ENCODE measurements around the gene CHST8. TPM values are rescaled to one million over a fixed set of nuclear protein-coding genes. Genes with fewer than 3 reads are reported as not detected.

The CHST8 gene
- total and polyA plus RNA-seq, 5 donors from 2014 or later: 0.27 TPM; not detected in 4

DNA sequence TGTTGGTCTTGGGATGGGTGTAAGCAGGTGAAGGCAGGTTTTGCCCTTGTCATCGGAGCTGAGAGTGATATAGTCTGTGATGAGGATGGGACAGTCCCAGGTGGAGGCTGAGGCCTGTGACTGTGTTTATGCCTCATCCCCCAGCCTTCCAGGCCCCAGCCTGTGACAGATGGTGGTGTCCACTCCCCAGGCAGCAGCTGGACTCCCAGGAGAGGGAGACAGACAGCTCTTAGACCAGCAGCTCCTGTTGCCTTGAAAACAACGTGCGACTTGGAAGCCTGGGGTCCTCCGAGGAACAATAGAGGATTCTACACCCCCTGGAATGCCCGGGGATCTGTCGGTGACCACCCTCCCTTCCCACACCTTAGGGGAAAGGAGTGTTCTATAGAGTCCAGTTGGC is 63.8 kb downstream of the CHST8 start:
- H3K27me3 Mint-ChIP-seq: peaks cover 4% of the 10 kb centered on the region
- Histone ChIP-seq H3K9me3 (ENCODE audit: control insufficient read depth in 2 of 2, low read length in 2 of 2) (no peaks in the 10 kb centered on the region), H3K36me3 (ENCODE audit: control insufficient read depth, insufficient read depth, low read length) (no peaks in the 10 kb centered on the region), H3K27me3 (ENCODE audit: control insufficient read depth, insufficient read depth, low read length) (no peaks in the 10 kb centered on the region), H3K4me1 (ENCODE audit: control insufficient read depth, insufficient read depth, low read length, poor library complexity, severe bottlenecking) (no peaks in the 10 kb centered on the region), H3K27ac (ENCODE audit: insufficient read depth, low read length, poor library complexity, severe bottlenecking) (no peak overlapping the region), H3K4me3 (ENCODE audit: low read depth, low read length) (no peak overlapping the region)
- H3K4me1 Mint-ChIP-seq: no peaks in the 10 kb centered on the region
- no peaks in the 10 kb centered on the region for H3K9me3 Mint-ChIP-seq
- no peak overlapping the region for H3K4me3 Mint-ChIP-seq
- H3K36me3 Mint-ChIP-seq: no peaks in the 10 kb centered on the region
- H3K27ac Mint-ChIP-seq: no peak overlapping the region
- ATAC-seq (ENCODE audit: low read depth in 2 of 2): no peak
- no peak for DNase-seq

DNA sequence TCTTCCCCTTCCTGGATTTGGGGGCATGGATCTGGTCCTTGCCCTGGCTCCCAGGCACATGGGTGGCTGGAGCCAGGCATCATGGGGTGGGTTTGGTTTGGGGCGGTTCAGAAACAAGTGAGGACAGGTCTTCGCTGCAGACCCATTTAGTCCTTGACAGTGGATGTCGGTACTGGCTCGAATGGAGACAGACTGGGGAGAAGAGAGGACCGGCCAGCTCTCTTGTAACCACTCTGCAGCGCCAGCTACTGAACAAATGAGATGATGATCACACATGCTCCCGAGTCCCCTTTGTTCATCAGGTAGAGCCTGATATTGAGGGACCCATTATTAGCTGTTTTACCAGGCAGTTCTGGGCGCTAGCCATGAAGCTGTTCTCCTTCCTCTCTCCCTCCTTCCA is 64.5 kb downstream of the CHST8 start:
- no peaks in the 10 kb centered on the region for H3K4me1 Mint-ChIP-seq
- Histone ChIP-seq H3K36me3 (ENCODE audit: control insufficient read depth, insufficient read depth, low read length) (no peaks in the 10 kb centered on the region), H3K4me3 (ENCODE audit: low read depth, low read length) (no peak overlapping the region), H3K4me1 (ENCODE audit: control insufficient read depth, insufficient read depth, low read length, poor library complexity, severe bottlenecking) (no peaks in the 10 kb centered on the region), H3K27ac (ENCODE audit: insufficient read depth, low read length, poor library complexity, severe bottlenecking) (no peak overlapping the region), H3K27me3 (ENCODE audit: control insufficient read depth, insufficient read depth, low read length) (no peaks in the 10 kb centered on the region), H3K9me3 (ENCODE audit: control insufficient read depth in 2 of 2, low read length in 2 of 2) (no peaks in the 10 kb centered on the region)
- H3K36me3 Mint-ChIP-seq: no peaks in the 10 kb centered on the region
- no peak for ATAC-seq (ENCODE audit: low read depth in 2 of 2)
- H3K27me3 Mint-ChIP-seq: peaks cover 4% of the 10 kb centered on the region
- H3K4me3 Mint-ChIP-seq: no peak overlapping the region
- no peak for DNase-seq
- no peak overlapping the region for H3K27ac Mint-ChIP-seq
- H3K9me3 Mint-ChIP-seq: no peaks in the 10 kb centered on the region

- Histone ChIP-seq H3K36me3 (ENCODE audit: control insufficient read depth, insufficient read depth, low read length) (no peaks in the 10 kb centered on the region), H3K27ac (ENCODE audit: insufficient read depth, low read length, poor library complexity, severe bottlenecking) (no peak overlapping the region), H3K4me3 (ENCODE audit: low read depth, low read length) (no peak overlapping the region), H3K9me3 (ENCODE audit: control insufficient read depth in 2 of 2, low read length in 2 of 2) (no peaks in the 10 kb centered on the region), H3K27me3 (ENCODE audit: control insufficient read depth, insufficient read depth, low read length) (no peaks in the 10 kb centered on the region), H3K4me1 (ENCODE audit: control insufficient read depth, insufficient read depth, low read length, poor library complexity, severe bottlenecking) (no peaks in the 10 kb centered on the region)
- Mint-ChIP-seq H3K36me3 (no peaks in the 10 kb centered on the region), H3K27me3 (peaks cover 4% of the 10 kb centered on the region), H3K4me3 (no peak overlapping the region), H3K27ac (no peak overlapping the region), H3K4me1 (no peaks in the 10 kb centered on the region), H3K9me3 (no peaks in the 10 kb centered on the region)
- no peak for ATAC-seq (ENCODE audit: low read depth in 2 of 2)
- DNase-seq: no peak
These were observed 65.1 kb downstream of the CHST8 start for GRCh38 chr19:33686687-33687480.

GRCh38 chr19:33687481-33688170 is 65.9 kb downstream of the CHST8 start:
- Histone ChIP-seq H3K4me1 (ENCODE audit: control insufficient read depth, insufficient read depth, low read length, poor library complexity, severe bottlenecking) (no peaks in the 10 kb centered on the region), H3K4me3 (ENCODE audit: low read depth, low read length) (no peak overlapping the region), H3K27ac (ENCODE audit: insufficient read depth, low read length, poor library complexity, severe bottlenecking) (no peak overlapping the region), H3K36me3 (ENCODE audit: control insufficient read depth, insufficient read depth, low read length) (no peaks in the 10 kb centered on the region), H3K9me3 (ENCODE audit: control insufficient read depth in 2 of 2, low read length in 2 of 2) (no peaks in the 10 kb centered on the region), H3K27me3 (ENCODE audit: control insufficient read depth, insufficient read depth, low read length) (no peaks in the 10 kb centered on the region)
- no peak for DNase-seq
- H3K36me3 Mint-ChIP-seq: no peaks in the 10 kb centered on the region
- no peaks in the 10 kb centered on the region for H3K9me3 Mint-ChIP-seq
- no peaks in the 10 kb centered on the region for H3K4me1 Mint-ChIP-seq
- peaks cover 4% of the 10 kb centered on the region for H3K27me3 Mint-ChIP-seq
- no peak overlapping the region for H3K27ac Mint-ChIP-seq
- no peak for ATAC-seq (ENCODE audit: low read depth in 2 of 2)
- H3K4me3 Mint-ChIP-seq: no peak overlapping the region

- DNase-seq (no peak), ATAC-seq (ENCODE audit: low read depth in 2 of 2) (no peak)
- Mint-ChIP-seq H3K4me3 (no peak overlapping the region), H3K4me1 (no peaks in the 10 kb centered on the region), H3K9me3 (no peaks in the 10 kb centered on the region), H3K36me3 (no peaks in the 10 kb centered on the region), H3K27me3 (peaks cover under 1% of the 10 kb centered on the region), H3K27ac (no peak overlapping the region)
- Histone ChIP-seq H3K27me3 (ENCODE audit: control insufficient read depth, insufficient read depth, low read length) (no peaks in the 10 kb centered on the region), H3K9me3 (ENCODE audit: control insufficient read depth in 2 of 2, low read length in 2 of 2) (no peaks in the 10 kb centered on the region), H3K4me1 (ENCODE audit: control insufficient read depth, insufficient read depth, low read length, poor library complexity, severe bottlenecking) (no peaks in the 10 kb centered on the region), H3K36me3 (ENCODE audit: control insufficient read depth, insufficient read depth, low read length) (no peaks in the 10 kb centered on the region), H3K27ac (ENCODE audit: insufficient read depth, low read length, poor library complexity, severe bottlenecking) (no peak overlapping the region), H3K4me3 (ENCODE audit: low read depth, low read length) (no peak overlapping the region)
These were observed 66.6 kb downstream of the CHST8 start for GRCh38 chr19:33688171-33688992.

- no peaks in the 10 kb centered on the region for H3K4me1 ChIP-seq (ENCODE audit: control insufficient read depth, insufficient read depth, low read length, poor library complexity, severe bottlenecking)
- ATAC-seq (ENCODE audit: low read depth in 2 of 2) (no peak), DNase-seq (no peak)
- H3K27me3 Mint-ChIP-seq: no peaks in the 10 kb centered on the region
- H3K27ac Mint-ChIP-seq: no peak overlapping the region
- H3K9me3 Mint-ChIP-seq: no peaks in the 10 kb centered on the region
- H3K4me3 ChIP-seq (ENCODE audit: low read depth, low read length): no peak overlapping the region
- no peak overlapping the region for H3K27ac ChIP-seq (ENCODE audit: insufficient read depth, low read length, poor library complexity, severe bottlenecking)
- no peaks in the 10 kb centered on the region for H3K9me3 ChIP-seq (ENCODE audit: control insufficient read depth in 2 of 2, low read length in 2 of 2)
- H3K36me3 ChIP-seq (ENCODE audit: control insufficient read depth, insufficient read depth, low read length): no peaks in the 10 kb centered on the region
- H3K27me3 ChIP-seq (ENCODE audit: control insufficient read depth, insufficient read depth, low read length): no peaks in the 10 kb centered on the region
- H3K4me1 Mint-ChIP-seq: no peaks in the 10 kb centered on the region
- H3K4me3 Mint-ChIP-seq: no peak overlapping the region
- H3K36me3 Mint-ChIP-seq: no peaks in the 10 kb centered on the region
These were observed 67.5 kb downstream of the CHST8 start for GRCh38 chr19:33689138-33689746.

GRCh38 chr19:33689868-33690267 is 68.1 kb downstream of the CHST8 start:
- no peaks in the 10 kb centered on the region for H3K9me3 ChIP-seq (ENCODE audit: control insufficient read depth in 2 of 2, low read length in 2 of 2)
- no peaks in the 10 kb centered on the region for H3K27me3 ChIP-seq (ENCODE audit: control insufficient read depth, insufficient read depth, low read length)
- H3K4me3 ChIP-seq (ENCODE audit: low read depth, low read length): no peak overlapping the region
- no peaks in the 10 kb centered on the region for H3K36me3 Mint-ChIP-seq
- no peak overlapping the region for H3K27ac ChIP-seq (ENCODE audit: insufficient read depth, low read length, poor library complexity, severe bottlenecking)
- no peak overlapping the region for H3K27ac Mint-ChIP-seq
- H3K27me3 Mint-ChIP-seq: no peaks in the 10 kb centered on the region
- no peak for DNase-seq
- no peak for ATAC-seq (ENCODE audit: low read depth in 2 of 2)
- no peak overlapping the region for H3K4me3 Mint-ChIP-seq
- no peaks in the 10 kb centered on the region for H3K4me1 ChIP-seq (ENCODE audit: control insufficient read depth, insufficient read depth, low read length, poor library complexity, severe bottlenecking)
- no peaks in the 10 kb centered on the region for H3K4me1 Mint-ChIP-seq
- no peaks in the 10 kb centered on the region for H3K9me3 Mint-ChIP-seq
- H3K36me3 ChIP-seq (ENCODE audit: control insufficient read depth, insufficient read depth, low read length): no peaks in the 10 kb centered on the region

Data from CD4-positive, CD25-positive, alpha-beta regulatory T cell (primary cell).